Endothelial cell of umbilical vein (primary cell): ENCODE measurements around the gene TAF3. TPM values are rescaled to one million over a fixed set of nuclear protein-coding genes. Genes with fewer than 3 reads are reported as not detected.

ENCODE experiments used
- BruUV-seq: library from RNA; stranded (reverse); fragments of 400-500 nt; replicated peaks from 2 replicates; lab custom pipeline; 2021; lab: Mats Ljungman, UMichigan
- CTCF ChIA-PET: fragments of 300-600, 350-600 bp; sonication (Branson Sonifier 250); formaldehyde crosslinking; loops from one replicate; lab custom pipeline; 2021; ENCODE audit warnings: antibody characterized with exemption, inconsistent platforms; lab: Charles Lee
- POLR2A ChIA-PET: fragments of 300-600, 350-600 bp; sonication (Branson Sonifier 250); formaldehyde crosslinking; loops from one replicate; lab custom pipeline; 2021; ENCODE audit warnings: antibody characterized with exemption, inconsistent platforms; lab: Charles Lee
- DNase-seq: peaks from one replicate; pipeline ENCODE4 v3.0.0-alpha.2; 2011; ENCODE audit warnings: low read depth, low spot score
- FAIRE-seq: peaks from 2 replicates; lab custom pipeline; 2011; peaks lifted over from hg19 to GRCh38; lab: Jason Lieb, UNC
- H2AFZ ChIP-seq: 2 replicates; pipeline ENCODE4 v1.6.0; 2012; ENCODE audit warnings: low read depth, low read length, control low read depth, inconsistent platforms
- H3K27ac ChIP-seq: 2 replicates; pipeline ENCODE4 v1.5.1; 2011; ENCODE audit warnings: low read depth, mild to moderate bottlenecking, control low read depth, low read length, moderate library complexity; ENCODE audit not compliant: insufficient read depth
- H3K27me3 ChIP-seq, 2 experiments: 2 replicates each; pipeline versions ENCODE4 v1.6.0 to v1.6.1; 2011; ENCODE audit warnings: low read length in 2 of 2, mixed read lengths in 1 of 2; ENCODE audit not compliant: control insufficient read depth in 2 of 2, insufficient read depth in 2 of 2
- H3K36me3 ChIP-seq, 2 experiments: 2 replicates in 1 of 2; 3 replicates in 1 of 2; pipeline ENCODE4 v1.5.1; 2011; ENCODE audit warnings: low read length in 2 of 2, mild to moderate bottlenecking in 1 of 2, moderate library complexity in 1 of 2; ENCODE audit not compliant: control insufficient read depth in 2 of 2, insufficient read depth in 2 of 2; ENCODE audit errors: extremely low read depth in 1 of 2
- H3K4me1 ChIP-seq: 3 replicates; pipeline ENCODE4 v1.5.1; 2011; ENCODE audit warnings: mild to moderate bottlenecking, low read length; ENCODE audit not compliant: control insufficient read depth, insufficient read depth; ENCODE audit errors: extremely low read depth
- H3K4me2 ChIP-seq: 2 replicates; pipeline ENCODE4 v1.6.1; 2011; ENCODE audit warnings: low read length, control low read depth, mixed read lengths; ENCODE audit not compliant: insufficient read depth
- H3K4me3 ChIP-seq, 3 experiments: fragments of 200-600 bp in 1 of 3; sonication (generic), shearing (Covaris generic) in 1 of 3; replicated peaks in 1 of 3; 2 replicates each; pipeline ENCODE4 v1.5.1; 2011 to 2016; ENCODE audit warnings: control low read depth in 3 of 3, low read length in 3 of 3, mild to moderate bottlenecking in 2 of 3, inconsistent platforms in 1 of 3, low read depth in 1 of 3, moderate library complexity in 1 of 3; ENCODE audit not compliant: insufficient read depth in 1 of 3
- H3K79me2 ChIP-seq: 2 replicates; pipeline ENCODE4 v1.6.0; 2012; ENCODE audit warnings: low read length, inconsistent platforms; ENCODE audit not compliant: control insufficient read depth, insufficient read depth
- H3K9ac ChIP-seq: replicated peaks from 2 replicates; pipeline ENCODE3; 2011; ENCODE audit warnings: low read length, control low read depth; ENCODE audit not compliant: insufficient read depth; ENCODE audit errors: extremely low read depth
- H3K9me1 ChIP-seq: replicated peaks from 3 replicates; pipeline ENCODE4 v1.6.0; 2011; ENCODE audit warnings: mild to moderate bottlenecking, low read length; ENCODE audit not compliant: control insufficient read depth, insufficient read depth; ENCODE audit errors: extremely low read depth
- H3K9me3 ChIP-seq: replicated peaks from 2 replicates; pipeline ENCODE4 v1.5.1; 2012; ENCODE audit warnings: low read length, inconsistent platforms; ENCODE audit not compliant: control insufficient read depth, insufficient read depth
- H4K20me1 ChIP-seq: replicated peaks from 2 replicates; pipeline ENCODE3; 2011; ENCODE audit warnings: mild to moderate bottlenecking, low read length; ENCODE audit not compliant: control insufficient read depth, insufficient read depth; ENCODE audit errors: extremely low read depth
- CTCF ChIP-seq, 2 donors: IDR thresholded peaks; 1 replicate in 1 of 2; 2 replicates in 1 of 2; pipeline ENCODE4 v1.5.1; 2011; ENCODE audit warnings: low read length in 2 of 2, mild to moderate bottlenecking in 2 of 2, moderate library complexity in 2 of 2, control low read depth in 1 of 2, inconsistent platforms in 1 of 2, low read depth in 1 of 2; ENCODE audit not compliant: insufficient read depth in 1 of 2; ENCODE audit errors: extremely low read depth in 1 of 2
- GATA2 ChIP-seq: IDR thresholded peaks from 2 replicates; pipeline ENCODE4 v1.7.0; 2011; ENCODE audit warnings: low read depth, mild to moderate bottlenecking, moderate library complexity, mixed read lengths, low read length; ENCODE audit not compliant: insufficient read length, insufficient read depth
- MYC ChIP-seq: IDR thresholded peaks from one replicate; pipeline ENCODE4 v1.6.1; 2011; ENCODE audit warnings: mild to moderate bottlenecking, low read depth, low read length
- POLR2A ChIP-seq: IDR thresholded peaks from 2 replicates; pipeline ENCODE4 v1.6.1; 2012; ENCODE audit warnings: low read depth, mild to moderate bottlenecking, control low read depth, low read length
- dilution Hi-C: fragments of 300-500 bp; cut with MboI; formaldehyde crosslinking; loops from one replicate; pipeline ENCODE4 v1.15.0; 2019; ENCODE audit warnings: low sequenced_read_pairs; ENCODE audit not compliant: extremely low pct_ligation_motif_present
- intact Hi-C: fragments of 100-400 bp; cut with micrococcal nuclease; formaldehyde crosslinking; loops from one replicate; pipeline ENCODE4 v1.10.0; 2022
- polyA plus RNA-seq, 4 experiments: library from polyadenylated mRNA; depleted of rRNA in 3 of 4; stranded (reverse) in 3 of 4; unstranded in 1 of 4; fragments of >200 nt; gene quantifications; 2 replicates each; pipeline versions ENCODE4 v1.2.1 to v1.2.3, GENCODE V29; 2011 to 2012; ENCODE audit warnings: missing spikeins in 1 of 4
- total RNA-seq: library from RNA; stranded (reverse); gene quantifications from 2 replicates; pipeline ENCODE4 v1.2.3, GENCODE V29; 2021

Gene TAF3
- total and polyA plus RNA-seq, 2 donors (not counting 3 experiments of a cell fraction or from before 2014, with no cell fraction given), result 2.4 to 10.5 TPM

- ChIA-PET POLR2A (interaction anchor here (0.7 kb wide), 1 partner anchor 127 kb away, joined by 3 read pairs; no protein-coding TSS in a partner anchor), CTCF (interaction anchor here (0.7 to 3.3 kb wide), 5 partner anchors 97 to 1334 kb away, joined by 3 to 21 read pairs (median 5); no protein-coding TSS in a partner anchor)
- peak overlapping the region; percentile 72 for H3K4me2 ChIP-seq
- no peaks in the 10 kb centered on the region for H3K36me3 ChIP-seq
- H3K27me3 ChIP-seq, result no peaks in the 10 kb centered on the region
- dilution Hi-C loops (no loop called here), intact Hi-C loops (loop anchor here (5.0 to 10.0 kb wide), 2 partner anchors 348 to 1140 kb away; no protein-coding TSS in a partner anchor)
- H3K4me1 ChIP-seq, result peaks cover 13% of the 10 kb centered on the region
- H2AFZ ChIP-seq, result no peak overlapping the region
- no peak for TF ChIP-seq POLR2A
- TF ChIP-seq GATA2, result no peak
- no peak for TF ChIP-seq CTCF (IDR thresholded peaks at IDR 0.05; ENCODE audit: extremely low read depth in 1 of 2, insufficient read depth in 1 of 2, low read depth in 1 of 2, low read length in 2 of 2)
- TF ChIP-seq MYC, result no peak
- H4K20me1 ChIP-seq, result no peaks in the 10 kb centered on the region
- DNase-seq (peak; percentile 45), FAIRE-seq (no peak)
- BruUV-seq, result no TSS peak
- H3K9me1 ChIP-seq, result no peaks in the 10 kb centered on the region
- no peaks in the 10 kb centered on the region for H3K9me3 ChIP-seq
- no peak overlapping the region for H3K27ac ChIP-seq
- H3K9ac ChIP-seq, result peak overlapping the region; percentile 9
- H3K4me3 ChIP-seq, result no peak overlapping the region
- peaks cover 3% of the 10 kb centered on the region for H3K79me2 ChIP-seq
These were observed 56.6 kb downstream of the TAF3 start for GRCh38 chr10:7874864-7875263.

- Histone ChIP-seq H3K9ac (no peak overlapping the region), H2AFZ (no peak overlapping the region), H3K79me2 (peaks cover 3% of the 10 kb centered on the region), H3K27ac (no peak overlapping the region), H3K4me3 (no peak overlapping the region), H3K9me3 (no peaks in the 10 kb centered on the region), H3K4me1 (peaks cover 13% of the 10 kb centered on the region), H3K36me3 (no peaks in the 10 kb centered on the region), H4K20me1 (no peaks in the 10 kb centered on the region), H3K4me2 (peak overlapping the region; percentile 58), H3K27me3 (no peaks in the 10 kb centered on the region), H3K9me1 (no peaks in the 10 kb centered on the region)
- intact Hi-C loops, result loop anchor here (10.0 kb wide), 1 partner anchor 1138 kb away; no protein-coding TSS in a partner anchor
- POLR2A ChIA-PET, result no interaction called here
- dilution Hi-C loops, result no loop called here
- TF ChIP-seq CTCF (IDR thresholded peaks at IDR 0.05; ENCODE audit: extremely low read depth in 1 of 2, insufficient read depth in 1 of 2, low read depth in 1 of 2, low read length in 2 of 2) (no peak), GATA2 (peak; percentile 22)
- BruUV-seq, result no TSS peak
- FAIRE-seq (no peak), DNase-seq (peak; percentile 61)
- CTCF ChIA-PET, result interaction anchor here (0.7 to 1.5 kb wide), 2 partner anchors 11 to 1426 kb away, joined by 3 to 4 read pairs; no protein-coding TSS in a partner anchor
These were observed 58.3 kb downstream of the TAF3 start for GRCh38 chr10:7876541-7877127.
